GM18951 (cell line): ENCODE data around the gene RUNX1.

ENCODE experiments used
- POLR2A ChIP-seq: IDR thresholded peaks from 4 replicates; pipeline ENCODE4 v1.6.1; 2011; ENCODE audit warnings: mild to moderate bottlenecking; ENCODE audit not compliant: insufficient read length, insufficient read depth; ENCODE audit errors: extremely low read depth
- in situ Hi-C: fragments of 300-500 bp; cut with MboI; formaldehyde crosslinking; loops from one replicate; pipeline ENCODE4 v1.12.0; 2022; ENCODE audit warnings: low sequenced_read_pairs, mixed read lengths, inconsistent platforms; ENCODE audit not compliant: unreplicated experiment

The RUNX1 gene

DNA sequence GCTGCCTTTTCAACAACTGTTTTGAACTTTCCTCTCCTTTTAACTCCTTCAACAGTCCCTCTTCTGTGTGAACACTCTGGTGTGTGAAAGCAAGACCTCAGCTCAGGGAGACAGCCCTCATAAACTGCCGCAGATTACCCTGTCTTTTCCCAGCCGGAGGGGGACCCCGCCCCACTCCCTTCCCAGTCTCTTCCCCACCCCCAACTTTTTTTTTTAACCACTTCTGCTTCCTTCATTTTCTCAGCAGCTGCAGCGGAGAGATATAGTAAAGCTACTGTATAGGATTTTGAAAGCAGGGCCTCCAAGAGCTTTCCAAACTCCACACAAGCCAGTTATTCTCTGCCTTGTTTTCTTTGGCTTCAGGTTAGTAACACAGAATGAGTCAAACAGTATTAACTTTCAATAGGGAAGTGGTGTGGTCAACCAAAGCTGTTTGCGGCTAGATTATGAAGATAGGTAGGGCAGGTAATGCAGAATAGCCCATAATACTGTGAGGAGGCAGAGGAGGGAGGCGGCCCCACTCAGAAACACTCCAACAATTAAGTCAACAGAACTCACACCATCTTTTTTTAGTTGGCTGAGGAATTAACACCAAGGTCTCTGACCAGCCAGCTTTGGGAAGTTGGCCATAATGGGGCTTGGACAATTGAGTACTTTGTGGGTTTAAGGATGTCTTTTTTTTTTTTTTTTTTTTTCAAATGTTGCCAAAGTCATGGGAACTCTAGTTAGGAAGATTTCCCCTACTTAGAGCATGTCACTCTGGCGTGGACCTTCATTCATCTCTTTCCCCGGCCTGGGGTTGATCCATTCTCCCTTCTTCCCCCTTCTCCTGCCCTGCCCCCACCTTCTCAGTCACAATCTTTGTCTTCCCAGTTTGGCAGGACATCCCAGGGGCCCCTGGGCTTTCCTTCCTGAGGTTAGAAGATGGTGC is 203.3 kb downstream of the RUNX1 start:
- TF ChIP-seq POLR2A = no peak
- in situ Hi-C loops = no loop called here

GRCh38 chr21:34844924-34845238 is 204.2 kb downstream of the RUNX1 start:
- no peak for TF ChIP-seq POLR2A
- in situ Hi-C loops = no loop called here

DNA sequence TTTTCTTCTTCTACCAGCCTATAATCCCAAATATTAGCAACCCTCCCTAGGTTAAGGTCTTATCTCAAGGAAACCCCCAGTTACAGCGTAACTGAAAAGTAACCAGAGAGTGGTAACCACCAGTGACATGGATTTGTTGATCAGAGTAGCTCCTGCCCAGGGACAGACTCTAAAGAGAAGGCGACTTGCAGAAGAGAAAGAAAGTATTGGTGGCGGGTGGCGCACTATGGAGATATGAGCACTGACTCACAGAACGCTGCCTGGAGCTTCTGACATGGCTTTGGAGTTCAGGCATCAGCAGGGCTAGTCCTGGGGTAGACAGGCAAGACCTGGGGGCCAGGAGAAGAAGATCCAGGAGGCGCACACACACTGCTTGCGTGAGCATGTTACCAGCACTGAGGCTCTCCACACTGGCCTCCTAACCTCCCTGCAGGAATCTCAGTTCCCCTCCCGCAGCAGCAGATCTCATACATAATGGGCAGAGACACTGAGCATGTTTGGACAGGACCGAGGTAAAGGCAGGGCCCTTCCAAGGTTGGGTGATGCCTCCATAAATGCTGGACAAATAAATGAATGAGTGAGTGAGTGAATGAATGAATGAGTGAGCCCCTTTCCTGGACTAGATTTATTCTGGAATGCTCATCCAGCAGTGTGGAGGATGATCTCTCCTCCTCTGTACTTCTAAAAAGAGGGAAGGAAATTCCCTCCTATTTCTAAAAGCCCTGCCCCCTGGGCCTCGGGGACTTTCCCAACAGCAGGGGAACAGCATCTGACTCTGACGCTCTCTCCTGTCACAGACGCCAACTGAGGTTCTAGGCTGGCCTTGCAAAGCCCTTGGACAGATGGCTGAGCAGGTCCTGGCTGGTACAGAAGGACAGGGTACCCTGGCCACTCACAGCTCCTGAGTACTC is 204.8 kb downstream of the RUNX1 start:
- in situ Hi-C loops = no loop called here
- TF ChIP-seq POLR2A = no peak

DNA sequence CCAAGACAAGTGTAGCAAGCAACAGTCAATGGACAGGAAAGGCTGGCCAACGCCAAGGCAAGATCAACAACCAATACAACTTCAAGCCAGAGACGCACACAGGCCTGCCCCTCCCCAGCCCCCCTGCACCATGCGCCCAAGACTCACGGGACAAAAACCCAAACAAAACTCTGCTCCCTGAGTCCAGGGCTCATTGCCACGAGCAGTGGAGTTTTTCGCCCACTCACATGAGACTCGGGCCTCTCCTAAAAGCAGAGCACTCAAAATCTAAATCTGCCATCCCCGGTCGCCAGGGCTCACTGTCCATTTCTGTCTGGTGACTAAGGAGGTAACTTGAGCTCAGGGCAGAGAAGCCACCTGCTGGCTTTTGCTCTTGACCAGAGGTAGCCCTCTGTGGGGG is 205.5 kb downstream of the RUNX1 start:
- in situ Hi-C loops = no loop called here
- no peak for TF ChIP-seq POLR2A

- no peak for TF ChIP-seq POLR2A
- in situ Hi-C loops = no loop called here
Observed at GRCh38 chr21:34841154-34841553, 207.9 kb downstream of the RUNX1 start.

DNA sequence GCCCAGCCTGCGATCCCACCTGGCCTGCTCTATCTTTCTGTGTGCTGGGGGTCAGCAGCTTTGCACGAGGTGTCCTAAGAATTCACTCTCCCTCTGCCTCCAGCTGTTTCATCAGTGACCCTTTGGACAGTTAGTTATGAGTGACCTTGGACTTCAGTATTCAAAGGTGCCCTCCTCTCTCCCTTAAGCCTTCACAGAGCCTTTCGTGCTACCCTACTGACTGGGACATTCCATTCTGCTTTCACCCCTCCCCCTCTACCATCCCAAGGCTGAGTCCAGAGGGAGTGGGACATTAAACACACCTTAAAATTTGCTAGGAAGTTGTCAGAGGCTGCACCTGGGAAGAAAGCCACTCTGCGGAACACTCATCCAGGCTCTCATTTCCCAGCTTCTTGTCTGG is 208.4 kb downstream of the RUNX1 start:
- TF ChIP-seq POLR2A = no peak
- in situ Hi-C loops = no loop called here

GRCh38 chr21:34838956-34839820 is 209.9 kb downstream of the RUNX1 start:
- TF ChIP-seq POLR2A = no peak
- in situ Hi-C loops = no loop called here

DNA sequence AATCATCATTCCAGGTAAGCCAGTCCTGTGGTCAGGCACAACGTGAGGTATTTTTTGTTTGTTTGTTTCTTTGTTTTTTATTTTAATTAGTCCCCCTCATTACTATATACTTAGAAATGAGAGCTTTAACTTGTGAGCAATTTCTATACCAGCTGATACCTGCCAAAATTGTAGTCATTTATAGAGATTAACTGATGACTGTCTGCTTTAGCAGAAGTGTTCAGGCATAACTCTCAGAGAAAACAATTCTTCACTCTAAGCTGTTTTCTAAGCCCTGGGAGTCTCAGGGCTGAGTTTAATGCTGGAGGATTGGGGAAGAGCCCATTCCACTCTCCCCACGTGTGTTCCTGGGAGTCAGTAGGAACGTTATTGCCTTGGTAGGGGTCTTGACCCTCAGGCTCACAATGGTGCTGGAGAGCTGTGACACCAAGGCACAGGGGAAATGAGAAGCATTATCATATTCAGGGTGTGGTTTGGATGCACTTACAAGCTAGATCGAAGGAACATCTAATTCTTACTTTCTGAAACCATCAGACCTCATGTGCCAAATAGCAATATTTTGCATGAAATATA is 212.1 kb downstream of the RUNX1 start:
- in situ Hi-C loops = no loop called here

GRCh38 chr21:34836103-34836932 is 212.8 kb downstream of the RUNX1 start:
- in situ Hi-C loops = no loop called here
- no peak for TF ChIP-seq POLR2A

More for the DNA sequence above, 212.1 kb downstream of the RUNX1 start:
- TF ChIP-seq POLR2A = no peak

GRCh38 chr21:34835526-34835925 is 213.6 kb downstream of the RUNX1 start:
- in situ Hi-C loops = no loop called here
- TF ChIP-seq POLR2A = no peak

- TF ChIP-seq POLR2A = no peak
- in situ Hi-C loops = no loop called here
Observed at GRCh38 chr21:34834852-34835501, 214.1 kb downstream of the RUNX1 start.

GRCh38 chr21:34834290-34834689 is 214.8 kb downstream of the RUNX1 start:
- in situ Hi-C loops = no loop called here
- no peak for TF ChIP-seq POLR2A

DNA sequence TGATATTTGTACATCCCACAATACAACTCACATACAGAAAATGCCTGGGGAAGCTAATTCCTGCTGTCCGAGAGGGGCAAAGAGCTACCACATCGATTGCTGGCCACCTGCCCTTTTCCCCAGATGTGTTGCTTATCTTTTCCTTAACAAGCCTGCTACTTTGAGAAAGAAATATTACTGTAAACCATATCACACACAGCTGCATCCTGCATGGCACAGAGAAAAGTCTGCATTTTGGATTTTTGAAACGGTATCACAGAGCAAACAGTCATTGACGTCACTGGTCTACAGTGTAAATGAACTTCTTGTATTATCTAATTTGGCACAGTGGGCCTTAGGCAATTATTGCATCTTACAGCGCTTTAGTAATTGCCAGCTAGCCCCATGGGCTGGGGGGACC is 215.6 kb downstream of the RUNX1 start:
- TF ChIP-seq POLR2A = no peak
- in situ Hi-C loops = no loop called here
